Smooth muscle cell (in vitro differentiated cells): ENCODE measurements around the gene LRRC3. TPM values are rescaled to one million over a fixed set of nuclear protein-coding genes. Genes with fewer than 3 reads are reported as not detected.

Experiments
- DNase-seq: peaks from one replicate; lab custom pipeline; 2025; ENCODE audit not compliant: unreplicated experiment; lab: John Stamatoyannopoulos, UW
- H2AFZ ChIP-seq: fragments of 200-600 bp; sonication (generic); 2 replicates; pipeline ENCODE4 v1.6.0; 2016; ENCODE audit warnings: antibody characterized with exemption, low read depth, mild to moderate bottlenecking
- H3F3A ChIP-seq: fragments of 200-600 bp; sonication (generic); 2 replicates; pipeline ENCODE4 v1.6.0; 2017; ENCODE audit warnings: antibody characterized with exemption, low read depth
- H3K27ac ChIP-seq: fragments of 200-600 bp; sonication (generic); 2 replicates; pipeline ENCODE4 v1.5.1; 2016; ENCODE audit warnings: low read depth, mild to moderate bottlenecking
- H3K27me3 ChIP-seq: fragments of 200-600 bp; sonication (generic); 2 replicates; pipeline ENCODE4 v1.6.1; 2016; ENCODE audit warnings: low read depth, mild to moderate bottlenecking
- H3K36me3 ChIP-seq: fragments of 200-600 bp; sonication (generic); 2 replicates; pipeline ENCODE4 v1.5.1; 2016; ENCODE audit warnings: low read depth
- H3K4me1 ChIP-seq: fragments of 200-600 bp; sonication (generic); 2 replicates; pipeline ENCODE4 v1.5.1; 2016; ENCODE audit warnings: low read depth
- H3K4me2 ChIP-seq: fragments of 200-600 bp; sonication (generic); 2 replicates; pipeline ENCODE4 v1.6.0; 2016; ENCODE audit warnings: mild to moderate bottlenecking
- H3K4me3 ChIP-seq: fragments of 200-600 bp; sonication (generic); 2 replicates; pipeline ENCODE4 v1.5.1; 2016; ENCODE audit warnings: mild to moderate bottlenecking
- H3K79me2 ChIP-seq: fragments of 200-600 bp; sonication (generic); 2 replicates; pipeline ENCODE4 v1.6.0; 2016; ENCODE audit warnings: low read depth, mild to moderate bottlenecking
- H3K9ac ChIP-seq: fragments of 200-600 bp; sonication (generic); 2 replicates; pipeline ENCODE4 v1.6.0; 2016; ENCODE audit warnings: low read depth
- H3K9me3 ChIP-seq: fragments of 200-600 bp; sonication (generic); replicated peaks from 2 replicates; pipeline ENCODE4 v1.5.1; 2016; ENCODE audit warnings: low read depth
- H4K20me1 ChIP-seq: fragments of 200-600 bp; sonication (generic); 2 replicates; pipeline ENCODE4 v1.6.0; 2016; ENCODE audit warnings: low read depth
- CTCF ChIP-seq: fragments of 200-600 bp; sonication (generic); IDR thresholded peaks from 2 replicates; pipeline ENCODE4 v1.5.1; 2017; ENCODE audit warnings: borderline replicate concordance, mild to moderate bottlenecking, antibody characterized with exemption; ENCODE audit not compliant: insufficient read depth, poor library complexity, severe bottlenecking
- WGBS: methylation state at CpG from one replicate; pipeline ENCODE4 v1.1.7; 2016; ENCODE audit warnings: low lambda C conversion rate; 5-methylcytosine and 5-hydroxymethylcytosine counted together
- polyA plus RNA-seq: library from polyadenylated mRNA; unstranded; fragments of >200 nt; fragmentation: Nextera tagmentation; extraction: Ambion mirVana; gene quantifications from 2 replicates; pipeline ENCODE4 v1.2.1, GENCODE V29; 2016
- total RNA-seq: library from RNA; depleted of rRNA; stranded (reverse); fragments of >200 nt; gene quantifications from 2 replicates; pipeline ENCODE4 v1.2.3, GENCODE V29; 2014

The LRRC3 gene
- total and polyA plus RNA-seq, 2 experiments from 2014 or later, result 4.9 to 5.3 TPM

DNA sequence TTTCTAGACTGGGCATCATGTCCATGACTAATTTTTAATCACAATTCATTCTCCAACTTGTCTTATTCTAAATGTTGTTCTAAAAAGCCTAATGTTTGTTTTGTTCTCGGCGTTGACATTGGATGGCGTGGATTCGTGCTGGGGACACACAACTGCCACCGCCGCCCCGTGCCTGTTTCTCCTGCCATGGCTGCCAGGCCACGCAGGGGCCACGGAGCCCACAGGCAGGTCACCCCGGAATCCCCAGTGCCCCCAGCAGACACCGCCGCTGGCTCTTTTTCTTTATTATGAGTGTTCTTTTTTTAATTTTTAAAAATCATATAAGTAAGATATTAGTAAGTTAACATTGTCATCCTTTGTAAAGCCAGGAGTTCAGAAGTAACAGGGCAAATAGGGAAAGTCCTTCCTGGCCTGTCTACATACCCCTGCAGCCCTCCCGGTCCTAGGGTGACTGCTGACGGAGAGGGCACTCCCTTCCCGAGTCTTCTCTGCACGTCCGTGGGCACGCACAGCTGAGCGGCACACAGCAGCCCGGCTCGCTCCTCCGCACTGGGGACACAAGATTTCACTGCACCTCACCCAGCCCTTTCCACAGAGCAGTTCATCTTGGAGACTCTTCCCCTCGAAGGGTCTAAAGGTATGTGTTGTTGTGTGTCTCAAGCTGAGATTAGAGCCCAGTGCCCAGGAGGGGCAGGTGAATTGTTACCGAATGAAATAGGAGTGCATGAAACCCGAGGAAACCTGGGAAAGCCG lies 52.5 kb downstream of the LRRC3 start:
- Histone ChIP-seq H3K27me3 (no peaks in the 10 kb centered on the region), H3K9ac (no peak overlapping the region), H3K4me3 (no peak overlapping the region), H4K20me1 (no peaks in the 10 kb centered on the region), H3K9me3 (no peaks in the 10 kb centered on the region), H2AFZ (no peak overlapping the region), H3F3A (no peaks in the 10 kb centered on the region), H3K79me2 (no peaks in the 10 kb centered on the region), H3K27ac (no peak overlapping the region), H3K4me2 (no peak overlapping the region), H3K4me1 (no peaks in the 10 kb centered on the region), H3K36me3 (no peaks in the 10 kb centered on the region)
- TF ChIP-seq CTCF, result no peak
- no peak for DNase-seq
- WGBS, result 95% methylated on average over 26 of the region's 26 CpGs

DNA sequence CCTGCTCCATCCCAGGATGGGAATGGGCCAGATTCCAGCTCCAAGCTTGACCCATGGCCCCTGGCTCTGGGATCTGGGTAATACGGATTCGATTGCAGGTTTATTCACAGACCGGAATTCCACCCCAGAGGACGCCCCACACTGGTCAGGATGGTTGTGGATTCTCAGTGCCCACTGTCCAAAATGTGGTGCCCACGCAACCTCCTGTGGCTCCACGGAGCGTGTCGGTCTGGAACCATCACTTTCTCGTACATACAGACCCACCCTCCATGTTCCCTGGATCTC lies 53.1 kb downstream of the LRRC3 start:
- Histone ChIP-seq H3K27ac (no peak overlapping the region), H3K9me3 (no peaks in the 10 kb centered on the region), H3K4me2 (no peak overlapping the region), H3K79me2 (no peaks in the 10 kb centered on the region), H3K27me3 (no peaks in the 10 kb centered on the region), H4K20me1 (no peaks in the 10 kb centered on the region), H3K4me3 (no peak overlapping the region), H3K36me3 (no peaks in the 10 kb centered on the region), H3K4me1 (no peaks in the 10 kb centered on the region), H3F3A (no peaks in the 10 kb centered on the region), H2AFZ (no peak overlapping the region), H3K9ac (no peak overlapping the region)
- TF ChIP-seq CTCF, result no peak
- WGBS, result 96% methylated on average over 9 of the region's 9 CpGs
- DNase-seq, result no peak

GRCh38 chr21:44508711-44509445 lies 53.6 kb downstream of the LRRC3 start:
- no peaks in the 10 kb centered on the region for H3K9me3 ChIP-seq
- no peaks in the 10 kb centered on the region for H3K4me1 ChIP-seq
- H3K27ac ChIP-seq, result no peak overlapping the region
- no peak overlapping the region for H3K4me3 ChIP-seq
- no peak overlapping the region for H3K9ac ChIP-seq
- TF ChIP-seq CTCF, result no peak
- no peaks in the 10 kb centered on the region for H3K79me2 ChIP-seq
- no peaks in the 10 kb centered on the region for H4K20me1 ChIP-seq
- no peaks in the 10 kb centered on the region for H3F3A ChIP-seq
- no peak overlapping the region for H3K4me2 ChIP-seq
- 95% methylated on average over 30 of the region's 30 CpGs for WGBS
- no peak overlapping the region for H2AFZ ChIP-seq
- DNase-seq, result no peak
- H3K27me3 ChIP-seq, result no peaks in the 10 kb centered on the region
- no peaks in the 10 kb centered on the region for H3K36me3 ChIP-seq
